Fibroblast of lung (primary cell): ENCODE results near the gene CIDEC. TPM values are rescaled to one million over a fixed set of nuclear protein-coding genes. Genes with fewer than 3 reads are reported as not detected.

Source experiments
- DNase-seq, 2 donors: peaks; one replicate each; pipeline versions ENCODE4 v3.0.0 to v3.0.0-alpha.2; 2010; ENCODE audit warnings: low read depth in 2 of 2
- H2AFZ ChIP-seq: 2 replicates; pipeline ENCODE4 v1.5.1; 2012; ENCODE audit warnings: low read length, control low read depth, inconsistent platforms
- H3K27ac ChIP-seq: 2 replicates; pipeline ENCODE4 v1.5.1; 2011; ENCODE audit warnings: low read length, control low read depth; ENCODE audit not compliant: insufficient read depth
- H3K27me3 ChIP-seq: 2 replicates; pipeline ENCODE4 v1.5.1; 2011; ENCODE audit warnings: mild to moderate bottlenecking, low read length; ENCODE audit not compliant: control insufficient read depth, insufficient read depth
- H3K36me3 ChIP-seq: 2 replicates; pipeline ENCODE4 v1.5.1; 2011; ENCODE audit warnings: low read length; ENCODE audit not compliant: control insufficient read depth, insufficient read depth
- H3K4me1 ChIP-seq: 2 replicates; pipeline ENCODE4 v1.5.1; 2011; ENCODE audit warnings: low read length; ENCODE audit not compliant: control insufficient read depth, insufficient read depth; ENCODE audit errors: extremely low read depth
- H3K4me2 ChIP-seq: 2 replicates; pipeline ENCODE4 v1.5.1; 2011; ENCODE audit warnings: low read length, control low read depth; ENCODE audit not compliant: insufficient read depth; ENCODE audit errors: extremely low read depth
- H3K4me3 ChIP-seq, 4 experiments: fragments of 200-600 bp in 1 of 4; sonication (generic) in 1 of 4; replicated peaks in 1 of 4; 2 replicates each; pipeline ENCODE4 v1.5.1; 2011 to 2016; ENCODE audit warnings: low read length in 4 of 4, low read depth in 3 of 4, mild to moderate bottlenecking in 3 of 4, control low read depth in 2 of 4, inconsistent platforms in 1 of 4, mixed read lengths in 1 of 4; ENCODE audit not compliant: insufficient read depth in 1 of 4; ENCODE audit errors: control extremely low read depth in 1 of 4
- H3K79me2 ChIP-seq: 2 replicates; pipeline ENCODE4 v1.5.1; 2012; ENCODE audit warnings: mild to moderate bottlenecking, low read length, inconsistent platforms; ENCODE audit not compliant: control insufficient read depth, insufficient read depth
- H3K9ac ChIP-seq: 2 replicates; pipeline ENCODE4 v1.5.1; 2011; ENCODE audit warnings: mild to moderate bottlenecking, low read length, control low read depth; ENCODE audit not compliant: insufficient read depth
- H3K9me3 ChIP-seq: 2 replicates; pipeline ENCODE4 v1.5.1; 2012; ENCODE audit warnings: low read depth, low read length; ENCODE audit not compliant: control insufficient read depth, insufficient read depth
- H4K20me1 ChIP-seq: 2 replicates; pipeline ENCODE4 v1.5.1; 2011; ENCODE audit warnings: low read length; ENCODE audit not compliant: control insufficient read depth, insufficient read depth; ENCODE audit errors: extremely low read depth
- CTCF ChIP-seq, 2 donors: IDR thresholded peaks in 1 of 2; conservative IDR thresholded peaks in 1 of 2; 1 replicate in 1 of 2; 2 replicates in 1 of 2; pipeline ENCODE4 v1.5.1; 2011 to 2012; ENCODE audit warnings: low read length in 2 of 2, control low read depth in 1 of 2, inconsistent platforms in 1 of 2, low read depth in 1 of 2, mild to moderate bottlenecking in 1 of 2
- EZH2 ChIP-seq: IDR thresholded peaks from 2 replicates; pipeline ENCODE4 v1.5.1; 2012; ENCODE audit warnings: low read length, control low read depth, mild to moderate bottlenecking; ENCODE audit errors: missing control alignments
- polyA plus RNA-seq, 2 donors: library from polyadenylated mRNA; depleted of rRNA in 1 of 2; stranded (reverse) in 1 of 2; unstranded in 1 of 2; fragments of >200 nt; gene quantifications; 2 replicates each; pipeline ENCODE4 v1.2.1, GENCODE V29; 2011 to 2012; ENCODE audit warnings: missing spikeins in 1 of 2
- total RNA-seq: library from RNA; depleted of rRNA; stranded (reverse); fragments of >200 nt; gene quantifications from 2 replicates; pipeline ENCODE4 v1.2.1, GENCODE V29; 2014

Gene CIDEC
- total and polyA plus RNA-seq, 2 donors (not counting 1 experiment from before 2014, with no cell fraction given) = 0.08 to 0.17 TPM

GRCh38 chr3:9833078-9833477, 47.0 kb downstream of the CIDEC start:
- H3K4me2 ChIP-seq = no peak overlapping the region
- no peak overlapping the region for H3K27ac ChIP-seq
- DNase-seq = no peak
- H3K9me3 ChIP-seq = no peaks in the 10 kb centered on the region
- no peak overlapping the region for H3K4me3 ChIP-seq
- peaks cover 11% of the 10 kb centered on the region for H3K36me3 ChIP-seq
- no peak overlapping the region for H3K9ac ChIP-seq
- H3K4me1 ChIP-seq = no peaks in the 10 kb centered on the region
- H4K20me1 ChIP-seq = no peaks in the 10 kb centered on the region
- H2AFZ ChIP-seq = no peak overlapping the region
- TF ChIP-seq CTCF (conservative IDR thresholded peaks at IDR 0.05 in 1 of 2, IDR thresholded peaks at IDR 0.05 in 1 of 2; ENCODE audit: low read depth in 1 of 2, low read length in 2 of 2) (no peak), EZH2 (no peak)
- no peaks in the 10 kb centered on the region for H3K79me2 ChIP-seq
- no peaks in the 10 kb centered on the region for H3K27me3 ChIP-seq

GRCh38 chr3:9831253-9831652, 48.8 kb downstream of the CIDEC start:
- no peak overlapping the region for H3K4me2 ChIP-seq
- H3K36me3 ChIP-seq = peaks cover 11% of the 10 kb centered on the region
- H3K4me3 ChIP-seq = no peak overlapping the region
- H3K79me2 ChIP-seq = no peaks in the 10 kb centered on the region
- H2AFZ ChIP-seq = no peak overlapping the region
- H4K20me1 ChIP-seq = no peaks in the 10 kb centered on the region
- no peak overlapping the region for H3K9ac ChIP-seq
- H3K27ac ChIP-seq = no peak overlapping the region
- no peaks in the 10 kb centered on the region for H3K9me3 ChIP-seq
- DNase-seq = no peak
- H3K4me1 ChIP-seq = no peaks in the 10 kb centered on the region
- TF ChIP-seq CTCF (conservative IDR thresholded peaks at IDR 0.05 in 1 of 2, IDR thresholded peaks at IDR 0.05 in 1 of 2; ENCODE audit: low read depth in 1 of 2, low read length in 2 of 2) = no peak
- H3K27me3 ChIP-seq = no peaks in the 10 kb centered on the region

- no peaks in the 10 kb centered on the region for H3K9me3 ChIP-seq
Observed at GRCh38 chr3:9828801-9829755, 51.0 kb downstream of the CIDEC start.

More at GRCh38 chr3:9828801-9829755, 51.0 kb downstream of the CIDEC start:
- Histone ChIP-seq H3K36me3 (peaks cover 9% of the 10 kb centered on the region), H3K27ac (no peak overlapping the region), H3K27me3 (no peaks in the 10 kb centered on the region), H3K9ac (no peak overlapping the region), H3K79me2 (no peaks in the 10 kb centered on the region), H4K20me1 (no peaks in the 10 kb centered on the region), H2AFZ (no peak overlapping the region), H3K4me2 (no peak overlapping the region), H3K4me1 (no peaks in the 10 kb centered on the region), H3K4me3 (no peak overlapping the region)
- TF ChIP-seq CTCF (conservative IDR thresholded peaks at IDR 0.05 in 1 of 2, IDR thresholded peaks at IDR 0.05 in 1 of 2; ENCODE audit: low read depth in 1 of 2, low read length in 2 of 2) (no peak), EZH2 (no peak)
- no peak for DNase-seq
